Spleen (tissue), 7 donors: ENCODE data around the gene CCDC15.
"Not testable (repeated sequence)": the region's sequence is repeated elsewhere in the genome, so short reads cannot be mapped to it uniquely, and the experiment has no call there.

Experiments
- CTCF ChIP-seq, 11 experiments: fragments of 200-600 bp in 7 of 11; fragments of 450-650 bp in 4 of 11; sonication (generic) in 4 of 11; IDR thresholded peaks in 8 of 11; conservative IDR thresholded peaks in 3 of 11; 1 replicate in 7 of 11; 2 replicates in 4 of 11; pipeline versions ENCODE4 v1.4.0 to v1.8.0; 2016 to 2021; ENCODE audit warnings: antibody characterized with exemption in 11 of 11, inconsistent platforms in 4 of 11, mild to moderate bottlenecking in 1 of 11
- POLR2A ChIP-seq, 3 donors: fragments of 450-650 bp; IDR thresholded peaks; one replicate each; pipeline ENCODE4 v1.5.1; 2017; ENCODE audit warnings: antibody characterized with exemption in 3 of 3, mild to moderate bottlenecking in 1 of 3
- donor health status: DM: no; HTN: no; CAD: no; lungs with moderate emphysema.
- donor health status: DM: no; HTN: no; CAD: no.
- donor health status: DM: no; HTN: no; CAD: no.

GRCh38 chr11:125056111-125056510, 102.1 kb downstream of the CCDC15 start:
- TF ChIP-seq POLR2A (IDR thresholded peaks at IDR 0.05); CTCF (IDR thresholded peaks at IDR 0.05 in 8 of 11, conservative IDR thresholded peaks at IDR 0.05 in 3 of 11): not testable (repeated sequence)
